ENCODE measurements around the gene KATNAL2.
A peak's percentile ranks its signal among the peaks of the same experiment; 100 is the strongest.
"Not testable (repeated sequence)": the region's sequence is repeated elsewhere in the genome, so short reads cannot be mapped to it uniquely, and the experiment has no call there.

The KATNAL2 gene

DNA sequence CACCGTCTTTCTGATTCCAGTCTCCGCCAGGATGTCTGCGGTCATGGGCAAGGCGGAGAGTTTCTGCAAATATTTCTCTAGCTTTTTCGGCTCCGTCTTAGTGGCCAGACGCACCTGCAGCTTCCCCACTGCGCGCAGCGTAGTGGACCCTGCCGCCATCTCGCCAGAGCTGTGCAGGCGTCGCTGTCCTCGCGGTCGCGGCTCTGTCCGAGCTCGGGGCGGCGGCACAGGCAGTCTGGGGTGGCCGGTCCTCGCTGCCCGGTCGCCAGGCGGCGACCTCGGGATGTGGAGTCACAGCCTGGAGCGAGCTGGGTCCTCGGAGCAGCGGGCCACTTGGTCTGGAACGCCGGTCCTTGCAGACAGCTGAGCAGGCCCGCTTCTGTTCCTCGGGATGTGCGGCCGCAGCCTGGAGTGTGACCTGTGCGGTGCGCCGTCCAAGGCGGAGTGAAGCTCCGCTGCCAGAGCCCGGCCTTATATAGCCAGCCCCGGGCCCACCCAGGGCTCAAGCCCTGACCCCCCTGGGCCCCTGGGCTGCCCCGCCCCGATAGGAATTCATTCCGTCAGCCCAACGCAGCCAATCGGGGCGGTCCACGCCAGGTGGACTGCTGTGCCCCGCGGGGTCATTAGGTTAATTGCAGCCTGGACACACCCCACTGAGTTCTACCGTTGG lies 112.4 kb downstream of the KATNAL2 start:
- DNase-seq; intact Hi-C loops (cut with DNase I): not testable (repeated sequence)

DNA sequence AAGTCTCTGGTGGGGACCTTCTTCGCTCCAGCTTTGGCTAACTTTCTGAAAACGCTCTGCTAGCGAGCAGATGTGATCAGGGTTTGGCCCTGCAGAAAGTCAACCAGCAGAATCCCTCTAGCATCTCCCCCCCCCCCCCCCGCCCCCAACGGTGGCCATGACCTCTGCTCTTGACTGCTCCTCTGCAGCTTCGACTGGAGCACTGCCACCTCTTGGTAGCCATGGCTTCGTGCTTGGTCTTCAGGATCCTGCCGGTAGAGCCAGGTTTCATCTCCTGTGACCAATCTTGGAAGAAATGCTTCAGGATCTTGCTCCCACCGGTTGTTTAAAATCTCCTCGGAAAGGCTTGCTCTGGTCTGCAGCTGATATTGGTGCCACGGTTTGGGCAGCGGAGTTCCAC lies 113.5 kb downstream of the KATNAL2 start:
- DNase-seq; intact Hi-C loops (cut with DNase I): not testable (repeated sequence)

DNA sequence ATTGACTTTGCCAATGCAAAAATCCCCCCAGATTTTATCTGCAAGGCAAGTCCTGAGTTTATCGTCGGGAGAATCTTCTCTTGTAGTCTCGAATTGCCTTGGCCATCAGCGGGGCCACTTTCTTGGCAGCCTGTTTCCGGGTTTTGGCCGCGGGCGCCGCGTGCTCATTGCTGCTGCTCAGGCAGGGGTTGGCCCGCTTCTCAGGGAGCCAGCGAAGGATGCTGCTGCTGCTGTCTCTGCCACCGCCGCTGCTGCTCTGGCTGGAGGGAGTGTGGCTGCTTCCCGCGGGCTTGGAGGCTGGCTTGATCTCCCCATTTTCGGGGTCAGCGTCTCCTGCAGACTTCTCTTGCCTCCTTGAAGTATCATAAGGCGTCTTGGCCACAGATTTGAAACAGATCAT lies 115.5 kb downstream of the KATNAL2 start:
- no peak for DNase-seq
- intact Hi-C loops (cut with DNase I) = no loop called here

GRCh38 chr18:47034591-47034990 lies 117.2 kb downstream of the KATNAL2 start:
- intact Hi-C loops (cut with DNase I) = not testable (repeated sequence)

DNA sequence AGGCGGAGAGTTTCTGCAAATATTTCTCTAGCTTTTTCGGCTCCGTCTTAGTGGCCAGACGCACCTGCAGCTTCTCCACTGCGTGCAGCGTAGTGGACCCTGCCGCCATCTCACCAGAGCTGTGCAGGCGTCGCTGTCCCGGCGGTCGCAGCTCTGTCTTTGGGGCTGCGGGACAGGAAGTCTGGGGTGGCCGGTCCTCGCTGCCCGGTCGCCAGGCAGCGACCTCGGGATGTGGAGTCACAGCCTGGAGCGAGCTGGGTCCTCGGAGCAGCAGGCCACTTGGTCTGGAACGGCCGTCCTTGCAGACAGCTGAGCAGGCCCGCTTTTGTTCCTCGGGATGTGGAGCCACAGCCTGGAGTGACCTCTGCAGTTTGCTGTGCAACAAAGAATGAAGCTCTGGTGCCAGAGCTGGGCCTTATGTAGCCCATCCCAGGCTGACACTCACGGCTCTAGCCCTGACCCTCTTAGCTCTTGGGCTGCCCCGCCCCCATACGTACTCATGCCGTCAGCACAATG lies 117.8 kb downstream of the KATNAL2 start, which contains the start of gene ELOA2:
Gene ELOA2, minus strand, starts transcription at position 466 of the 516 bp plus-strand sequence. Its CDS starts 357 bp downstream, at position 109.
- intact Hi-C loops (cut with DNase I) = no loop called here
- no peak for DNase-seq

More at GRCh38 chr18:47034591-47034990, 117.2 kb downstream of the KATNAL2 start:
- not testable (repeated sequence) for DNase-seq

- no peak for DNase-seq
- intact Hi-C loops (cut with DNase I) = no loop called here
Observed at GRCh38 chr18:47036298-47036874, 119.0 kb downstream of the KATNAL2 start.

GRCh38 chr18:47036927-47037578 lies 119.7 kb downstream of the KATNAL2 start:
- DNase-seq = no peak
- intact Hi-C loops (cut with DNase I) = no loop called here

DNA sequence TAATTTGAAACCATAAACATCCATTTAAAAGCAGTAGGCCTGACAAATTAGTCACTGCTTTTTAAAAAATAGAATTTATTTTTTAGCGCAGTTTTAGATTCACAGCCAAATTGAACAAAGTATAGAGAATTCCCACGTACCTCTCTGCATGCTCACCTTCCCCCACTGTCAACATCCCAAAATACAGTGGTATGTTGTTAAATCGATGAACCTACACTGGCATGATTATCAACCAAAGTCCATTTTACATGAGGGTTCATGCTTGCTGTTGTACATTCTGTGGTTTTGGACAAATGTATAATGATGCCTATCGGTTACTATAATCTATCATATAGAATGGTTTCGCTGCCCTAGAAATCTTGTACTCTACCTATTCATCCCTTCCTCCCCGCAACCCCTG lies 123.6 kb downstream of the KATNAL2 start:
- no peak for DNase-seq
- intact Hi-C loops (cut with DNase I) = no loop called here

DNA sequence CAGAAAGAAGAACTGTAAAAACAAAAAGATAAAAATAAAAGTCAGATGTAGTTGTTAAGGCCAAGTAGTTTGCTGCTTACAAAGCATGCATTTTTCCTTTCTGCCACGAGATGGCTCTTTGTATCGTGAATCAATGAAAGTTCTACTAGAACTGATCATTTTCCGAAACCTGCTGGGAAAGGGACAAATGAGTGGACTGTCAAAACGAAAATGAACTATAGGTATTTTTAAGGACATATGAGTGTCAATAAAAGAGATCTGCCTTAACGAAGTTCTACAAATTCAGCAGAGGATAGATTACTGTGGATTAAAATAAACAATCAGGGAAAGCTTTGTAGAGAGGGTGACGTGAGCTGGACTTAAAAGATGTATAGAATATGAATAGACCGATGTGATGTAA lies 133.1 kb downstream of the KATNAL2 start:
- DNase-seq = peak in 1 of 10 donors; percentile 26
- intact Hi-C loops (cut with DNase I) = loop anchor here (1.0 to 5.0 kb wide), 3 partner anchors 52 to 697 kb away; no protein-coding TSS in a partner anchor

DNA sequence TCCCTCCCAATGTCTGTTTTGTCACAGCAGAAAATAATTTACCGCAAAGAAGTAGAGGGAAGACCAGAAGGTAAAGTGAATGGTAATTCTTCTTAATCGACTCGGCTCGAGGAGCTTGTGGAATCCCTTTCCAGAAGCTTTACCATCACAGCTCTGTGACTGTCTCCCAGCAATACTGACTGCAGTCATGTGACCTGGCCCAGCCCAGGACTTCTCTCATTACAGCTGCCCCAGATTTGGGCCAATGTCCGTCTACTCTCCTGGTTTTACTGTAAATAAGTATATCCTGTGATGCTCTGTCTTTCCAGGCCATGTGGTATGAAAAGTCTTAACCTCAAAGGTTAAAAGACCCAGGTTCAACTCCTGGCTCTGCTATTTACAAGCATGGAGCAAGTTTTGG lies 137.0 kb downstream of the KATNAL2 start:
- no peak for DNase-seq
- intact Hi-C loops (cut with DNase I) = loop anchor here (5.0 kb wide), 2 partner anchors 48 to 693 kb away; no protein-coding TSS in a partner anchor

DNA sequence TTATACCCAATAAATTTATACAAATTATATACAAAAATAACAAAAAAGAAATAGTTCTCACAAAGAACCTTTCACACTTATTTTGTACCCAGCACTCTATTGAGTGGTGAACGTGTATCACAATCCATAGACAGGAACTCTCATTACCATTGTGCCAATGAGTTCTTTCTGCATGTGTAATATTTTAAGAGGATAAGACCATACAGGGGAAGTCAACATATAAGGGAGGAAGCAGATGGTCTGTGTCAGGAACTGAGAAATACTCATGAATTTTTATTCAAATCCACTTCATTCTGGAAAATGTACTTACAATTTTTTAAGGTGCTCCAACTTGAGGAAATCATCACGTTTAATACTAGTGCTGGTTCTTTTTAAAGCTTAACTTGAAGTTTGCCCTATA lies 145.1 kb downstream of the KATNAL2 start:
- intact Hi-C loops (cut with DNase I) = no loop called here
- DNase-seq = no peak

GRCh38 chr18:47063096-47063495 lies 145.7 kb downstream of the KATNAL2 start:
- intact Hi-C loops (cut with DNase I) = no loop called here
- DNase-seq = no peak

- no peak for DNase-seq
- intact Hi-C loops (cut with DNase I) = no loop called here
Observed at GRCh38 chr18:47067648-47068047, 150.2 kb downstream of the KATNAL2 start.

GRCh38 chr18:47075098-47075883 lies 157.9 kb downstream of the KATNAL2 start:
- intact Hi-C loops (cut with DNase I) = no loop called here

DNA sequence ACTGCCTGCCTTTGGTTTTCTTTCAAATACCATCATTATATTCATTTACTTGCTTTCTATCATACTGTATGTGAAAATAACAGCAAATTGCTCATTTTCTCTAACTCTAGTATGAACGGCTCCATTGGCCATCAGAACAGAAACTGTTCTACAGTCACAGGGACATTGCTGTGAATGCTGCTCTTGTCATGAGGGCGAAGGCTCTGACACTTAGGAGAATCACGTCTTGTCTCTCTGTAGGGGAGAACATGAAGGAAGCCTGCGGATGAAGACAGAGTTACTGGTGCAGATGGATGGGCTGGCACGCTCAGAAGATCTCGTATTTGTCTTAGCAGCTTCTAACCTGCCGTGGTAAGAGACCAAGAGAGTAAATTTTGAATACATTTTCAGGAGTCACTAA lies 159.7 kb downstream of the KATNAL2 start:
- intact Hi-C loops (cut with DNase I) = no loop called here
- peak in 1 of 10 donors; percentile 40 for DNase-seq

More at GRCh38 chr18:47075098-47075883, 157.9 kb downstream of the KATNAL2 start:
- no peak for DNase-seq

- no peak for DNase-seq
- intact Hi-C loops (cut with DNase I) = no loop called here
Observed at GRCh38 chr18:47080872-47081271, 163.5 kb downstream of the KATNAL2 start.

GRCh38 chr18:47081578-47081977 lies 164.2 kb downstream of the KATNAL2 start:
- intact Hi-C loops (cut with DNase I) = no loop called here
- DNase-seq = no peak

GRCh38 chr18:47087676-47088075 lies 170.3 kb downstream of the KATNAL2 start:
- DNase-seq = no peak
- intact Hi-C loops (cut with DNase I) = no loop called here

DNA sequence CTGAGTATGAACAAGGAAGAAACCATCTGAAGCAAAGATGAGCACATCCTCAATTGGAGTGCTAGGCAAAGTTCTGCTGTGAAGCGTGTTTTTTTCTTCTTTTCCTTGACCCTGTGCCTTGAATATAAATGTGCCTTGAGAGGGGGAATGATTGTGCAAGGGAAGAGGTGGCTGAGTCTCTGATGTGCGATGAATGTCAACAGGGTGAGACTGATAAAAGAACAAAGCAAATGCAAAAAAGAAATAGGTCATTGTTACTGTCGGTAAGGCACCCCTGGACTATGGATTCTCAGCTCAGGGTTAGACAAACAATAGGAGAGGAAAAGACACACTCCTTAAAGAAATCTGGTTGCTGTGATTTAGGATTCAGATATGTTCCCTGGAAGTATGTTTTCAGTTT lies 178.4 kb downstream of the KATNAL2 start:
- DNase-seq = no peak
- intact Hi-C loops (cut with DNase I) = no loop called here

DNA sequence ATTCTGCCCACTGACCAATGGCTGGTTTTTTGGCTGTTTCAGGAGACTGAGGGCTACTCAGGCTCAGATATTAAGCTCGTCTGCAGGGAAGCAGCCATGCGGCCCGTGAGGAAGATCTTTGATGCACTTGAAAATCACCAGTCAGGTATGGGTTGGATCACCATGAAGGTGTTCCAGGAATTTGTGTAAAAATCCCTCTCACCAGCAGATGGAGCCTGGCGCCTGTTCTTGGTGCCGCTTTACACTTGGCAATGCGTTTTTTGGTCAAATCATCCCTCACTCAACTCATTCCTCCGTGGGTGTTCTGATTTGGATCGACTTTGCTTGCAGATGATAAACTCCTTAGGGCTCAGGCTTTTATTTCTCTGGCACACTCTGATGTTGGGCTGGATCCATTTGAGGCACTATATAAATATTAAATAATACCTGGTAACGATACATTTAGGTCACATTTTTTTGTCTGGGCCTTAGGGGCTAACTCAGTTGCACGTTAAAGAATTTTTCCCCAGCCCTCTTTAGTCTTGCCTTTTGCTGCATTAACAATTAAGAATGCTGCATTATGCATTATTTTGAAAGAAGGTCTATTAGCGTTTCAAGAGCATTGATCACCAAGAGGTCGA lies 182.9 kb downstream of the KATNAL2 start:
- peak in 8 of 10 donors; percentile 31 to 90 (median 64) for DNase-seq
- intact Hi-C loops (cut with DNase I) = loop anchor here (1.0 to 5.0 kb wide), 3 partner anchors 48 to 648 kb away; no protein-coding TSS in a partner anchor
